Measurements from ENCODE around the gene PRKRIP1.
"Not testable (repeated sequence)": the region's sequence is repeated elsewhere in the genome, so short reads cannot be mapped to it uniquely, and the experiment has no call there.

Gene PRKRIP1

GRCh38 chr7:102381696-102382425 is 14.3 kb upstream of the PRKRIP1 start:
- not testable (repeated sequence) for H3K4me3 ChIP-seq (ENCODE audit: low read length); H3K9ac ChIP-seq (ENCODE audit: low read length); H3K9me3 ChIP-seq (ENCODE audit: control insufficient read depth, low read length); H3K27me3 ChIP-seq (replicated peaks; ENCODE audit: control insufficient read depth, insufficient read depth, low read length); H3K4me1 ChIP-seq (ENCODE audit: control insufficient read depth, insufficient read depth, low read length); DNase-seq (ENCODE audit: low read depth)
- H3K36me3 ChIP-seq (ENCODE audit: control insufficient read depth, insufficient read depth, low read length, severe bottlenecking) = peaks cover 57% of the 10 kb centered on the region

- no peaks in the 10 kb centered on the region for H3K27me3 ChIP-seq (replicated peaks; ENCODE audit: control insufficient read depth, insufficient read depth, low read length)
- H3K36me3 ChIP-seq (ENCODE audit: control insufficient read depth, insufficient read depth, low read length, severe bottlenecking) = peaks cover 20% of the 10 kb centered on the region
- H3K9me3 ChIP-seq (ENCODE audit: control insufficient read depth, low read length) = no peaks in the 10 kb centered on the region
- no peak overlapping the region for H3K4me3 ChIP-seq (ENCODE audit: low read length)
- H3K4me1 ChIP-seq (ENCODE audit: control insufficient read depth, insufficient read depth, low read length) = no peaks in the 10 kb centered on the region
- DNase-seq (ENCODE audit: low read depth) = no peak
- no peak overlapping the region for H3K9ac ChIP-seq (ENCODE audit: low read length)
These were observed 9.1 kb upstream of the PRKRIP1 start for GRCh38 chr7:102387064-102387463.

GRCh38 chr7:102389810-102390209 is 6.4 kb upstream of the PRKRIP1 start:
- no peaks in the 10 kb centered on the region for H3K27me3 ChIP-seq (replicated peaks; ENCODE audit: control insufficient read depth, insufficient read depth, low read length)
- no peak for DNase-seq (ENCODE audit: low read depth)
- no peaks in the 10 kb centered on the region for H3K9me3 ChIP-seq (ENCODE audit: control insufficient read depth, low read length)
- H3K4me1 ChIP-seq (ENCODE audit: control insufficient read depth, insufficient read depth, low read length) = no peaks in the 10 kb centered on the region
- H3K9ac ChIP-seq (ENCODE audit: low read length) = no peak overlapping the region
- no peak overlapping the region for H3K4me3 ChIP-seq (ENCODE audit: low read length)
- H3K36me3 ChIP-seq (ENCODE audit: control insufficient read depth, insufficient read depth, low read length, severe bottlenecking) = peaks cover 18% of the 10 kb centered on the region

- Histone ChIP-seq H3K36me3 (ENCODE audit: control insufficient read depth, insufficient read depth, low read length, severe bottlenecking) (peaks cover 18% of the 10 kb centered on the region), H3K4me1 (ENCODE audit: control insufficient read depth, insufficient read depth, low read length) (peaks cover 3% of the 10 kb centered on the region), H3K27me3 (replicated peaks; ENCODE audit: control insufficient read depth, insufficient read depth, low read length) (no peaks in the 10 kb centered on the region), H3K9ac (ENCODE audit: low read length) (no peak overlapping the region), H3K9me3 (ENCODE audit: control insufficient read depth, low read length) (no peaks in the 10 kb centered on the region), H3K4me3 (ENCODE audit: low read length) (no peak overlapping the region)
- DNase-seq (ENCODE audit: low read depth) = peak; percentile 86
These were observed 5.3 kb upstream of the PRKRIP1 start for GRCh38 chr7:102390697-102391484.

- H3K9ac ChIP-seq (ENCODE audit: low read length) = no peak overlapping the region
- DNase-seq (ENCODE audit: low read depth) = no peak
- peaks cover 7% of the 10 kb centered on the region for H3K36me3 ChIP-seq (ENCODE audit: control insufficient read depth, insufficient read depth, low read length, severe bottlenecking)
- no peak overlapping the region for H3K4me3 ChIP-seq (ENCODE audit: low read length)
- no peaks in the 10 kb centered on the region for H3K9me3 ChIP-seq (ENCODE audit: control insufficient read depth, low read length)
- H3K27me3 ChIP-seq (replicated peaks; ENCODE audit: control insufficient read depth, insufficient read depth, low read length) = no peaks in the 10 kb centered on the region
- H3K4me1 ChIP-seq (ENCODE audit: control insufficient read depth, insufficient read depth, low read length) = peaks cover 9% of the 10 kb centered on the region
These were observed 3.8 kb upstream of the PRKRIP1 start for GRCh38 chr7:102392330-102392729.

- DNase-seq (ENCODE audit: low read depth) = no peak
- no peaks in the 10 kb centered on the region for H3K27me3 ChIP-seq (replicated peaks; ENCODE audit: control insufficient read depth, insufficient read depth, low read length)
- H3K4me3 ChIP-seq (ENCODE audit: low read length) = no peak overlapping the region
- peaks cover 7% of the 10 kb centered on the region for H3K36me3 ChIP-seq (ENCODE audit: control insufficient read depth, insufficient read depth, low read length, severe bottlenecking)
- no peaks in the 10 kb centered on the region for H3K9me3 ChIP-seq (ENCODE audit: control insufficient read depth, low read length)
- peaks cover 10% of the 10 kb centered on the region for H3K4me1 ChIP-seq (ENCODE audit: control insufficient read depth, insufficient read depth, low read length)
- no peak overlapping the region for H3K9ac ChIP-seq (ENCODE audit: low read length)
These were observed 2.7 kb upstream of the PRKRIP1 start for GRCh38 chr7:102393467-102393866.

- peaks cover 10% of the 10 kb centered on the region for H3K4me1 ChIP-seq (ENCODE audit: control insufficient read depth, insufficient read depth, low read length)
- H3K36me3 ChIP-seq (ENCODE audit: control insufficient read depth, insufficient read depth, low read length, severe bottlenecking) = peaks cover 22% of the 10 kb centered on the region
- peak overlapping the region; percentile 95 for H3K4me3 ChIP-seq (ENCODE audit: low read length)
- H3K9ac ChIP-seq (ENCODE audit: low read length) = peak overlapping the region; percentile 98
- no peak for DNase-seq (ENCODE audit: low read depth)
- no peaks in the 10 kb centered on the region for H3K9me3 ChIP-seq (ENCODE audit: control insufficient read depth, low read length)
- no peaks in the 10 kb centered on the region for H3K27me3 ChIP-seq (replicated peaks; ENCODE audit: control insufficient read depth, insufficient read depth, low read length)
These were observed 631 bp upstream of the PRKRIP1 start for GRCh38 chr7:102395592-102395872.

GRCh38 chr7:102396710-102397019 is 502 bp downstream of the PRKRIP1 start:
- peak overlapping the region; percentile 95 for H3K4me3 ChIP-seq (ENCODE audit: low read length)
- peak overlapping the region; percentile 98 for H3K9ac ChIP-seq (ENCODE audit: low read length)
- H3K4me1 ChIP-seq (ENCODE audit: control insufficient read depth, insufficient read depth, low read length) = peaks cover 10% of the 10 kb centered on the region
- H3K9me3 ChIP-seq (ENCODE audit: control insufficient read depth, low read length) = no peaks in the 10 kb centered on the region
- no peak for DNase-seq (ENCODE audit: low read depth)
- H3K36me3 ChIP-seq (ENCODE audit: control insufficient read depth, insufficient read depth, low read length, severe bottlenecking) = peaks cover 31% of the 10 kb centered on the region
- H3K27me3 ChIP-seq (replicated peaks; ENCODE audit: control insufficient read depth, insufficient read depth, low read length) = no peaks in the 10 kb centered on the region

GRCh38 chr7:102398543-102398942 is 2.4 kb downstream of the PRKRIP1 start:
- DNase-seq (ENCODE audit: low read depth) = no peak
- peaks cover 10% of the 10 kb centered on the region for H3K4me1 ChIP-seq (ENCODE audit: control insufficient read depth, insufficient read depth, low read length)
- no peaks in the 10 kb centered on the region for H3K27me3 ChIP-seq (replicated peaks; ENCODE audit: control insufficient read depth, insufficient read depth, low read length)
- no peaks in the 10 kb centered on the region for H3K9me3 ChIP-seq (ENCODE audit: control insufficient read depth, low read length)
- no peak overlapping the region for H3K9ac ChIP-seq (ENCODE audit: low read length)
- peaks cover 44% of the 10 kb centered on the region for H3K36me3 ChIP-seq (ENCODE audit: control insufficient read depth, insufficient read depth, low read length, severe bottlenecking)
- H3K4me3 ChIP-seq (ENCODE audit: low read length) = no peak overlapping the region

- H3K9me3 ChIP-seq (ENCODE audit: control insufficient read depth, low read length) = no peaks in the 10 kb centered on the region
- no peak overlapping the region for H3K9ac ChIP-seq (ENCODE audit: low read length)
- no peaks in the 10 kb centered on the region for H3K27me3 ChIP-seq (replicated peaks; ENCODE audit: control insufficient read depth, insufficient read depth, low read length)
- no peak overlapping the region for H3K4me3 ChIP-seq (ENCODE audit: low read length)
- peaks cover 10% of the 10 kb centered on the region for H3K4me1 ChIP-seq (ENCODE audit: control insufficient read depth, insufficient read depth, low read length)
- H3K36me3 ChIP-seq (ENCODE audit: control insufficient read depth, insufficient read depth, low read length, severe bottlenecking) = peaks cover 62% of the 10 kb centered on the region
- DNase-seq (ENCODE audit: low read depth) = no peak
These were observed 4.2 kb downstream of the PRKRIP1 start for GRCh38 chr7:102400360-102400759.

- no peaks in the 10 kb centered on the region for H3K27me3 ChIP-seq (replicated peaks; ENCODE audit: control insufficient read depth, insufficient read depth, low read length)
- no peaks in the 10 kb centered on the region for H3K4me1 ChIP-seq (ENCODE audit: control insufficient read depth, insufficient read depth, low read length)
- H3K36me3 ChIP-seq (ENCODE audit: control insufficient read depth, insufficient read depth, low read length, severe bottlenecking) = peaks cover 94% of the 10 kb centered on the region
- no peak for DNase-seq (ENCODE audit: low read depth)
- no peaks in the 10 kb centered on the region for H3K9me3 ChIP-seq (ENCODE audit: control insufficient read depth, low read length)
- no peak overlapping the region for H3K9ac ChIP-seq (ENCODE audit: low read length)
- no peak overlapping the region for H3K4me3 ChIP-seq (ENCODE audit: low read length)
These were observed 7.4 kb downstream of the PRKRIP1 start for GRCh38 chr7:102403563-102403962.
